ENCODE data around the gene TMEM92. TPM values are rescaled to one million over a fixed set of nuclear protein-coding genes. Genes with fewer than 3 reads are reported as not detected.

Gene TMEM92
- total RNA-seq, 1 experiment from 2014 or later: 6.6 TPM

- Histone ChIP-seq H3K79me2 (ENCODE audit: insufficient read depth, low read length) (no peaks in the 10 kb centered on the region), H3K9ac (ENCODE audit: low read length) (no peak overlapping the region), H3K27ac (ENCODE audit: low read depth, low read length) (no peak overlapping the region), H3K4me1 (ENCODE audit: control insufficient read depth in 1 of 2, insufficient read depth in 2 of 2, low read length in 2 of 2) (peaks cover 0 to under 1% of the 10 kb centered on the region in 2 experiments; a peak in 1 of 4 replicates), H4K20me1 (ENCODE audit: insufficient read depth) (no peaks in the 10 kb centered on the region), H3K4me2 (ENCODE audit: low read length) (no peak overlapping the region), H2AFZ (ENCODE audit: low read depth, low read length, poor library complexity, severe bottlenecking) (no peak overlapping the region), H3K4me3 (replicated peaks in 1 of 2; ENCODE audit: low read depth in 1 of 2, low read length in 2 of 2) (no peak overlapping the region), H3K27me3 (ENCODE audit: insufficient read depth, low read length) (no peaks in the 10 kb centered on the region; the same call in 1 of the 2 replicates), H3K36me3 (ENCODE audit: control insufficient read depth in 1 of 2, insufficient read depth in 2 of 2, low read length in 2 of 2) (no peaks in the 10 kb centered on the region), H3K9me2 (ENCODE audit: insufficient read depth) (no peaks in the 10 kb centered on the region), H3K9me3 (ENCODE audit: control insufficient read depth in 1 of 2, insufficient read depth in 1 of 2, low read depth in 1 of 2, low read length in 2 of 2) (no peaks in the 10 kb centered on the region)
- CTCF ChIA-PET: interaction anchor here (0.6 kb wide), 1 partner anchor 147 kb away, joined by 3 read pairs; no protein-coding TSS in a partner anchor
- RAD21 ChIA-PET (ENCODE audit: low non-redundant PET in 1 of 2, low total read pairs in 2 of 2, uncharacterized antibody in 2 of 2, unreplicated experiment in 2 of 2): no interaction called here
- ATAC-seq (no peak), DNase-seq (ENCODE audit: low read depth, low spot score) (no peak)
- no peak for TF ChIP-seq EZH2 (IDR thresholded peaks at IDR 0.05)
- no peak for TF ChIP-seq SP1 (IDR thresholded peaks at IDR 0.05; ENCODE audit: low read depth)
- TF ChIP-seq ZBTB33 (IDR thresholded peaks at IDR 0.05; ENCODE audit: extremely low read depth, insufficient replicate concordance, low read length): no peak
- no peak for TF ChIP-seq EGR1 (IDR thresholded peaks at IDR 0.05; ENCODE audit: low read depth)
- TF ChIP-seq YY1 (IDR thresholded peaks at IDR 0.05; ENCODE audit: extremely low read depth, insufficient replicate concordance, low read depth, low read length): no peak
- TF ChIP-seq ZFX (IDR thresholded peaks at IDR 0.05): no peak
- no peak for TF ChIP-seq CTCF (IDR thresholded peaks at IDR 0.05 in 2 of 3, conservative IDR thresholded peaks at IDR 0.05 in 1 of 3; ENCODE audit: borderline replicate concordance in 1 of 3, insufficient read depth in 1 of 3, low read depth in 2 of 3, low read length in 2 of 3)
- no peak for TF ChIP-seq REST (IDR thresholded peaks at IDR 0.05; ENCODE audit: low read depth)
- no peak for TF ChIP-seq JUND (IDR thresholded peaks at IDR 0.05)
- TF ChIP-seq EZH2phosphoT487 (IDR thresholded peaks at IDR 0.05; ENCODE audit: borderline replicate concordance): no peak
- no peak for TF ChIP-seq POLR2A (IDR thresholded peaks at IDR 0.05; ENCODE audit: borderline replicate concordance, extremely low read depth, insufficient read depth, insufficient read length)
- no peak for TF ChIP-seq TCF7L2 (IDR thresholded peaks at IDR 0.05; ENCODE audit: borderline replicate concordance, extremely low read depth, insufficient read depth, insufficient read length)
- TF ChIP-seq ELF1 (IDR thresholded peaks at IDR 0.05; ENCODE audit: borderline replicate concordance, low read depth): no peak
- TF ChIP-seq RAD21 (IDR thresholded peaks at IDR 0.05; ENCODE audit: low read depth): no peak
- TF ChIP-seq FOSL1 (IDR thresholded peaks at IDR 0.05; ENCODE audit: low read depth): no peak
- TF ChIP-seq CBX3 (IDR thresholded peaks at IDR 0.05; ENCODE audit: low read depth): no peak
- no peak for TF ChIP-seq ATF3 (IDR thresholded peaks at IDR 0.05)
- TF ChIP-seq SIN3A (IDR thresholded peaks at IDR 0.05; ENCODE audit: low read depth): no peak
- TF ChIP-seq MAX (IDR thresholded peaks at IDR 0.05): no peak
- TF ChIP-seq SRF (IDR thresholded peaks at IDR 0.05; ENCODE audit: low read depth): no peak
- intact Hi-C loops (cut with micrococcal nuclease): no loop called here
- POLR2A ChIA-PET: no interaction called here
- no TSS peak for BruUV-seq (replicated peaks)
These were observed 41.8 kb downstream of the TMEM92 start for GRCh38 chr17:50316016-50316587.
